Choroid plexus epithelial cell (primary cell): ENCODE measurements around the gene BANF1.

Experiments used
- DNase-seq: peaks from one replicate; pipeline ENCODE4 v3.0.0-alpha.2; 2010; ENCODE audit warnings: low read depth
- H3K4me3 ChIP-seq: 2 replicates; pipeline ENCODE4 v1.5.1; 2011; ENCODE audit warnings: low read depth, mild to moderate bottlenecking, control low read depth, low read length, moderate library complexity
- TF ChIP-seq, protein P1 (sequence below): conservative IDR thresholded peaks from 2 replicates; pipeline ENCODE4 v1.5.1; 2011; ENCODE audit warnings: low read depth, mild to moderate bottlenecking, control low read depth, inconsistent platforms, low read length, moderate library complexity

Gene BANF1

DNA sequence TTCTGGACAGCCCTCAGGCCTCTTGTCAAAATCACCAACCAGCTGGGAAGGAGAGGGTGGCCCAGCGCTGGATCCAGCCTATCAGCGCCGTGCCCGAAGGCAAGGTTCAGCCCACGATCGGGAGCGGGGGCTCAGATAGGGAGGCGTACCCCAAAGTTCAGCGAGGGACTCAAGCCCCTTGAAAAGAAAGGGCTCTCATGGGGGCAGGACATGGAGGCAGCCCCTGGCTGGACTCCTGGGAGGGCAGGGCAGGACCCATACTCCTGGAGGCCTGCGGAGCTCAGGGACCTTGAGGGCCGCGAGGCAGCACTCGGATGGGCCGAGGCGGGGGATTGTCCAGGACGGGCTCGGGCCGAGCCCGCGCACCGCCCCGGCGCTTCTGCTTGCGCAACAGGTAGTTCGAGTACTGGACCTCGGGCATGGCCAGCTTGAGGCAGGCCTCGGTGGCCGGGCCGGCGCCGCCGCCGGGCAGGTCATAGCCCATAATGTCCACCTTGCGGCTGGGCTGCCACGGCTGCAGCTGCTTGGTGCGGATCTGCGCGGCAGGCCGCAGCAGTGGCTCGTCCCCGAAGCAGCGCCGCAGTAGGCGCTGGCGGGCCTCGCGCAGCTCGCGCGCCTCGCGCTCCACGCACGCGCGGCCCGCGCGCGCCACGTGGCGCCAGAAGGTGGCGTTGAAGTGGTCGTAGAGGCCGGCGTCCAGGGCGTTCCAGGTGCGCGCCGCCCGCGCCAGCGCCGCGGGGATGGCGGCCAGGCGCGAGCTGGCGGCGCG, 40.1 kb downstream of the BANF1 start:
- no peak overlapping the region for H3K4me3 ChIP-seq
- TF ChIP-seq, protein P1, sequence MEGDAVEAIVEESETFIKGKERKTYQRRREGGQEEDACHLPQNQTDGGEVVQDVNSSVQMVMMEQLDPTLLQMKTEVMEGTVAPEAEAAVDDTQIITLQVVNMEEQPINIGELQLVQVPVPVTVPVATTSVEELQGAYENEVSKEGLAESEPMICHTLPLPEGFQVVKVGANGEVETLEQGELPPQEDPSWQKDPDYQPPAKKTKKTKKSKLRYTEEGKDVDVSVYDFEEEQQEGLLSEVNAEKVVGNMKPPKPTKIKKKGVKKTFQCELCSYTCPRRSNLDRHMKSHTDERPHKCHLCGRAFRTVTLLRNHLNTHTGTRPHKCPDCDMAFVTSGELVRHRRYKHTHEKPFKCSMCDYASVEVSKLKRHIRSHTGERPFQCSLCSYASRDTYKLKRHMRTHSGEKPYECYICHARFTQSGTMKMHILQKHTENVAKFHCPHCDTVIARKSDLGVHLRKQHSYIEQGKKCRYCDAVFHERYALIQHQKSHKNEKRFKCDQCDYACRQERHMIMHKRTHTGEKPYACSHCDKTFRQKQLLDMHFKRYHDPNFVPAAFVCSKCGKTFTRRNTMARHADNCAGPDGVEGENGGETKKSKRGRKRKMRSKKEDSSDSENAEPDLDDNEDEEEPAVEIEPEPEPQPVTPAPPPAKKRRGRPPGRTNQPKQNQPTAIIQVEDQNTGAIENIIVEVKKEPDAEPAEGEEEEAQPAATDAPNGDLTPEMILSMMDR, result no peak
- DNase-seq, result no peak

DNA sequence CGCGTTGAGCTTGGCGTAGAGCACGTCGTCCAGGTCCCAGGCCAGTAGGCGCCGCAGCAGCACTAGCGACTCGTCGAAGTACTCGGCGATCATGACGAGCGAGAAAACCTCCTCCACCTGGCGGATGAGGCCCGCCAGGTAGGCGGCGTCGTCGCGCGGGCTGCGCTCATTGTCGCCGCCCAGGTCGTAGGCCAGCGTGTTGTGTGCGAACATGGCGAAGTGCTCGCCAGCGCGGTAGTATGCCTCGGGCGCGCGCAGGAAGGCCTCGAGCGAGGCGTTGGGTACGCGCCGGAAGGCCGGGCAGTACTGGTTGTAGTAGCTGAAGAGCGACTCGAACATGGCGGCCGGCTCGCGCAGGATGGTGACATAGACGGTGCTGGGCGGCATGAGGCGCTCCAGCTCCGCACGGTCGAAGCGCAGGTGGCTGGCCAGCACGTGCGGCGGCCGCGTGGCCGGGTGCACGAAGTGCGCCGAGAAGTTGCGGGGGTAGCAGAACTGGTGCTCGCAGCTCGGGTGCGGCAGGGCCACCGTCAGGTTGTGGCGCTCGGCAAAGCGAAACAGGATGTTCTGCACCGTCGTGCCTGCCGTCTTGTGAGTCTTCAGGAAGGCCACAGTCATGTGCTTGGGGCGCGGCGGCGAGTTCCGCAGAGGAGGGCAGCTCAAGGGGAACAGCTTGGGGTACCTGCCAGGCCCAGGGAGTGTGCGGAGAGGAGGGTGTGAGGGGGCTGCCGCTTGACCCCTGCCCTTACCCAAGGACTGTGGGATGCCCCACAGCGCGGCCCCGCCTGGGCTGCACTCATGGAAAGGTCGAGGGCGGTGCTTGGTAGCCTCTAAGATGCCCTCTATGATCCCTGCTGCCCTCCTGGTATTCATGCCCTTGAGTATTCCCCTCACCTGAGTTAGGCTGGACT, 40.9 kb downstream of the BANF1 start:
- DNase-seq, result no peak
- TF ChIP-seq, protein P1, result no peak

DNA sequence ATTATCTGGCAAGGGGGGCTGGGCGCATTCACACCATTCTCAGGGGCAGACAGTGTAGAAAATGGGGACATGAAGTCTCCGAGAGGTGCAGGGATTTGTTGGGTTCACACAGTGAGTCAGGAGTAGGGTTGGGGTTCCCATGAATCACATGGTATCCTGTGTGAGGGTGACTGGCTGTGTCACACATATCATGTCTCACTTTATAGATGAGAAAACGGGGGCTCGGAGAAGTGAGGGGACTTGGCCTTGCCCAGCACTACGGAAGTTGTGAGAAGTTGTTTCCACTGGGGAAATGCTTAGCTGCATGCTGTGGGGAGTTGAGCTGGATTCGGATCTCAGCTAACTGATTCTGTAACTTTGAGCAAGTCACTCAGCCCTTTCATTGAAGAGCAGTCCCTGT, 42.5 kb downstream of the BANF1 start:
- DNase-seq, result no peak
- TF ChIP-seq, protein P1, result no peak
- H3K4me3 ChIP-seq, result no peak overlapping the region

More for the DNA sequence above, 40.9 kb downstream of the BANF1 start:
- no peak overlapping the region for H3K4me3 ChIP-seq

DNA sequence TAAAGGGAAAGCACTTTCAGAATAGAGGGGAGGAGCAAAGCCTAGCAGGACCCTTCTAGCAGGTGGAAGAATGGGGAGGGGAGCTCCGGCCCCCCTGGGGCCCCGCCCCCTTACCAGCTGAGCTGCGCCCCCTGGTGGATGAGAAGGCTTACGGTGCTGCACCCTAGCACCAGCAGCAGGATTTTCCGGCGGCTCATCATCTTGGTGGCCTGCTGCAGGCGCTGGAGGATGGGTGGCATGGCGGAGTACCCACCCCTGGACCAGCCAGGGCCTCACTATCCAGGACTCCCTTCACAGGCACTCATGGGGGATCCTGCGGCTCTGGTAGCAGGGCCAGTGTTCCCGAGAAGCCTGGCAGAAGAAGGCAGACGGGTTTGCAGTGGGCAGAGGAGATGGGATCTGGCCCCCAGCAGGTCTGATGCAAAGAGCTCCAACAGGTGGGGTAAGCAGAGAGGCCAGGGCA, 42.9 kb downstream of the BANF1 start:
- peak; percentile 87 for DNase-seq
- TF ChIP-seq, protein P1, result peak; percentile 91
- no peak overlapping the region for H3K4me3 ChIP-seq

DNA sequence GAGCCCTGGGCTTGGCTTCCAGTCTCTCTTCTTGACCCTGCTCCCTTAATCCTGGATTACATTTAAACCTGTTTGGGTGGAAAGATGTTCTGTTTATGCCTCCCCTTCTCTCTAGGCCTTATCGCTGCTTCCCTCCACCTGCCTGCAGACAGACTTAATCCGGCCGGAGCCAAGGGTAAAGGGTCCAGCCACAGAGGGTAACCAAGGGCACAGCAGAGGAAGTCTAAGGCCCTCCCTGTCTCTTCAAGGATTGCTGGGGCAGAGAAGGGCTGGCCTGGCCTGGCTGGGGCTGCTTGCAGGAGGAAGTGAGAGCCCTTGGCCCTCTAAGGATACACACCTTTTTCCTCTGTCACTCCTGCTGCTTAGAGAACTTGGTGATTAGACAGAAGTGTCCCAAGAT, 44.6 kb downstream of the BANF1 start:
- DNase-seq, result no peak
- no peak overlapping the region for H3K4me3 ChIP-seq
- TF ChIP-seq, protein P1, result no peak

DNA sequence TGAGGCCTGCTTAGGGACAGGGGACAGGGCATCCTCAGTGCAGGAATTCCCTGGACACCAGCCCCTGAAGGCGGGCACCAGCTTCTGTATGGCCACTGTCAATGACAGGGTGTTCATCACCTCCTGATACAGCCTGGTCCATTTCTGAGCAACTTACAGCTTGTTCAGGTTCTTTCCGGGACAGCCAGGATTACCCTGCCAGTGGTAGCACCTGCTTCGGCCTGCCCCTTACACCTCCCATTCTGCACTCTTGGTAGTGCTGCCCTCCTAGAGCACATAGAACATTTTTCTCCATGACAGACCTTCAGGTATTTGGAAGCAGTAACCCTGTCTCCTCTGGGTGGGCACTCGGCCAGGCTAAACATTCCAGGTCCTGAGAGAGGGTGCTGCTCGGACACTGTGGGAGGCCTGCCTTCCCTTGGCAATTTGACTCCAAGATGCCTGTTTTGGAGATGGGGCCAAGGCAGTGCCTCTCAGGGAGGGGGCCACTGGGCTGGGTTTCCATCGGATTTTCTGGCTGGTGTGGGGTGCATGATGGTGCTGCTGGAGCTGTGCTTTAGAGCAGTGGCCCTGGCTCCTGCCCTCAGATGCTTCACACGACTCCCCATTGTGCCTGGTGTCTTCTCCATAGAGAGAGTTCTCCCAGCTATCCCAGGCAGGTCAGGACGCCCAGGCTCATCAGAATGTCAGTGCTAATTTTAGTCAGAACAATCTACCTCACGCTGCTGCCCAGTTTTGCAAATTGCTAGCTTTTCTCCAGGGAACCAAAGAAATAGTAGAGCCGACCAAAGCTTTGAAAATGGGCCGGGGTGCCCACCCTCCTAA, 45.5 kb downstream of the BANF1 start:
- peak; percentile 24 for DNase-seq
- TF ChIP-seq, protein P1, result no peak
- H3K4me3 ChIP-seq, result no peak overlapping the region
